ENCODE data around the gene SH3BP4. TPM values are rescaled to one million over a fixed set of nuclear protein-coding genes. Genes with fewer than 3 reads are reported as not detected.

Gene SH3BP4
- polyA plus RNA-seq, 1 donor: 27.7 TPM

- 100% methylated on average over 1 of the region's 10 CpGs for WGBS (ENCODE audit: insufficient coverage, low lambda C conversion rate)
- Histone ChIP-seq H3K27me3 (ENCODE audit: control insufficient read depth, insufficient read depth, low read length) (no peaks in the 10 kb centered on the region), H3K27ac (ENCODE audit: low read length) (no peak overlapping the region), H3K4me3 (ENCODE audit: low read length) (no peak overlapping the region), H3K9me3 (ENCODE audit: control insufficient read depth, low read depth, low read length) (no peaks in the 10 kb centered on the region), H3K36me3 (ENCODE audit: control insufficient read depth, insufficient read depth, low read length) (peaks cover 23% of the 10 kb centered on the region), H3K4me1 (ENCODE audit: control insufficient read depth, insufficient read depth, low read length) (peaks cover 19% of the 10 kb centered on the region)
- DNase-seq: no peak
Observed at GRCh38 chr2:235030126-235030525, 78.3 kb downstream of the SH3BP4 start.

- peaks cover 30% of the 10 kb centered on the region for H3K36me3 ChIP-seq (ENCODE audit: control insufficient read depth, insufficient read depth, low read length)
- WGBS (ENCODE audit: insufficient coverage, low lambda C conversion rate): no CpG with 5 or more reads among the region's 4 CpGs
- H3K4me1 ChIP-seq (ENCODE audit: control insufficient read depth, insufficient read depth, low read length): peaks cover 12% of the 10 kb centered on the region
- H3K9me3 ChIP-seq (ENCODE audit: control insufficient read depth, low read depth, low read length): no peaks in the 10 kb centered on the region
- no peaks in the 10 kb centered on the region for H3K27me3 ChIP-seq (ENCODE audit: control insufficient read depth, insufficient read depth, low read length)
- no peak for DNase-seq
- H3K4me3 ChIP-seq (ENCODE audit: low read length): no peak overlapping the region
- no peak overlapping the region for H3K27ac ChIP-seq (ENCODE audit: low read length)
Observed at GRCh38 chr2:235030936-235031335, 79.1 kb downstream of the SH3BP4 start.

- Histone ChIP-seq H3K27me3 (ENCODE audit: control insufficient read depth, insufficient read depth, low read length) (no peaks in the 10 kb centered on the region), H3K4me1 (ENCODE audit: control insufficient read depth, insufficient read depth, low read length) (peaks cover 4% of the 10 kb centered on the region), H3K4me3 (ENCODE audit: low read length) (no peak overlapping the region), H3K36me3 (ENCODE audit: control insufficient read depth, insufficient read depth, low read length) (peaks cover 34% of the 10 kb centered on the region), H3K9me3 (ENCODE audit: control insufficient read depth, low read depth, low read length) (no peaks in the 10 kb centered on the region), H3K27ac (ENCODE audit: low read length) (no peak overlapping the region)
- WGBS (ENCODE audit: insufficient coverage, low lambda C conversion rate): no CpG with 5 or more reads among the region's 16 CpGs
- no peak for DNase-seq
Observed at GRCh38 chr2:235031686-235032373, 80.0 kb downstream of the SH3BP4 start.

GRCh38 chr2:235032466-235032865 lies 80.6 kb downstream of the SH3BP4 start:
- Histone ChIP-seq H3K4me1 (ENCODE audit: control insufficient read depth, insufficient read depth, low read length) (no peaks in the 10 kb centered on the region), H3K4me3 (ENCODE audit: low read length) (no peak overlapping the region), H3K36me3 (ENCODE audit: control insufficient read depth, insufficient read depth, low read length) (peaks cover 36% of the 10 kb centered on the region), H3K9me3 (ENCODE audit: control insufficient read depth, low read depth, low read length) (no peaks in the 10 kb centered on the region), H3K27ac (ENCODE audit: low read length) (no peak overlapping the region), H3K27me3 (ENCODE audit: control insufficient read depth, insufficient read depth, low read length) (no peaks in the 10 kb centered on the region)
- no CpG with 5 or more reads among the region's 16 CpGs for WGBS (ENCODE audit: insufficient coverage, low lambda C conversion rate)
- no peak for DNase-seq

GRCh38 chr2:235032949-235033348 lies 81.1 kb downstream of the SH3BP4 start:
- H3K36me3 ChIP-seq (ENCODE audit: control insufficient read depth, insufficient read depth, low read length): peaks cover 40% of the 10 kb centered on the region
- no CpG with 5 or more reads among the region's 10 CpGs for WGBS (ENCODE audit: insufficient coverage, low lambda C conversion rate)
- no peak overlapping the region for H3K27ac ChIP-seq (ENCODE audit: low read length)
- H3K27me3 ChIP-seq (ENCODE audit: control insufficient read depth, insufficient read depth, low read length): no peaks in the 10 kb centered on the region
- no peaks in the 10 kb centered on the region for H3K9me3 ChIP-seq (ENCODE audit: control insufficient read depth, low read depth, low read length)
- no peaks in the 10 kb centered on the region for H3K4me1 ChIP-seq (ENCODE audit: control insufficient read depth, insufficient read depth, low read length)
- no peak for DNase-seq
- no peak overlapping the region for H3K4me3 ChIP-seq (ENCODE audit: low read length)

GRCh38 chr2:235034265-235035118 lies 82.7 kb downstream of the SH3BP4 start:
- no CpG with 5 or more reads among the region's 30 CpGs for WGBS (ENCODE audit: insufficient coverage, low lambda C conversion rate)
- H3K4me1 ChIP-seq (ENCODE audit: control insufficient read depth, insufficient read depth, low read length): no peaks in the 10 kb centered on the region
- no peak overlapping the region for H3K27ac ChIP-seq (ENCODE audit: low read length)
- no peaks in the 10 kb centered on the region for H3K27me3 ChIP-seq (ENCODE audit: control insufficient read depth, insufficient read depth, low read length)
- DNase-seq: no peak
- H3K36me3 ChIP-seq (ENCODE audit: control insufficient read depth, insufficient read depth, low read length): peaks cover 45% of the 10 kb centered on the region
- no peak overlapping the region for H3K4me3 ChIP-seq (ENCODE audit: low read length)
- H3K9me3 ChIP-seq (ENCODE audit: control insufficient read depth, low read depth, low read length): no peaks in the 10 kb centered on the region

GRCh38 chr2:235037604-235038166 lies 85.9 kb downstream of the SH3BP4 start:
- H3K4me3 ChIP-seq (ENCODE audit: low read length): no peak overlapping the region
- peaks cover 60% of the 10 kb centered on the region for H3K36me3 ChIP-seq (ENCODE audit: control insufficient read depth, insufficient read depth, low read length)
- WGBS (ENCODE audit: insufficient coverage, low lambda C conversion rate): no CpG with 5 or more reads among the region's 8 CpGs
- no peak for DNase-seq
- no peak overlapping the region for H3K27ac ChIP-seq (ENCODE audit: low read length)
- H3K4me1 ChIP-seq (ENCODE audit: control insufficient read depth, insufficient read depth, low read length): no peaks in the 10 kb centered on the region
- no peaks in the 10 kb centered on the region for H3K27me3 ChIP-seq (ENCODE audit: control insufficient read depth, insufficient read depth, low read length)
- no peaks in the 10 kb centered on the region for H3K9me3 ChIP-seq (ENCODE audit: control insufficient read depth, low read depth, low read length)

- Histone ChIP-seq H3K27ac (ENCODE audit: low read length) (no peak overlapping the region), H3K4me3 (ENCODE audit: low read length) (no peak overlapping the region), H3K9me3 (ENCODE audit: control insufficient read depth, low read depth, low read length) (no peaks in the 10 kb centered on the region), H3K4me1 (ENCODE audit: control insufficient read depth, insufficient read depth, low read length) (no peaks in the 10 kb centered on the region), H3K36me3 (ENCODE audit: control insufficient read depth, insufficient read depth, low read length) (peaks cover 57% of the 10 kb centered on the region), H3K27me3 (ENCODE audit: control insufficient read depth, insufficient read depth, low read length) (no peaks in the 10 kb centered on the region)
- WGBS (ENCODE audit: insufficient coverage, low lambda C conversion rate): no CpG with 5 or more reads among the region's 31 CpGs
- no peak for DNase-seq
Observed at GRCh38 chr2:235041221-235041917, 89.6 kb downstream of the SH3BP4 start.

- no peaks in the 10 kb centered on the region for H3K4me1 ChIP-seq (ENCODE audit: control insufficient read depth, insufficient read depth, low read length)
- no peak overlapping the region for H3K27ac ChIP-seq (ENCODE audit: low read length)
- peaks cover 63% of the 10 kb centered on the region for H3K36me3 ChIP-seq (ENCODE audit: control insufficient read depth, insufficient read depth, low read length)
- no peak for DNase-seq
- H3K27me3 ChIP-seq (ENCODE audit: control insufficient read depth, insufficient read depth, low read length): no peaks in the 10 kb centered on the region
- WGBS (ENCODE audit: insufficient coverage, low lambda C conversion rate): no CpG with 5 or more reads among the region's 25 CpGs
- no peaks in the 10 kb centered on the region for H3K9me3 ChIP-seq (ENCODE audit: control insufficient read depth, low read depth, low read length)
- no peak overlapping the region for H3K4me3 ChIP-seq (ENCODE audit: low read length)
Observed at GRCh38 chr2:235041918-235042575, 90.2 kb downstream of the SH3BP4 start.
